K562 (cell line): ENCODE data around the gene YES1. TPM values are rescaled to one million over a fixed set of nuclear protein-coding genes. Genes with fewer than 3 reads are reported as not detected.
A peak's percentile ranks its signal among the peaks of the same experiment; 100 is the strongest.

Source experiments
- ATF7 ChIP-seq: fragments of 450-650 bp; IDR thresholded peaks from 2 replicates; pipeline ENCODE4 v1.7.1; 2014; ENCODE audit warnings: mild to moderate bottlenecking, moderate library complexity
- BCL6 ChIP-seq: fragments of 250-450 bp; sonication (Bioruptor Pico); IDR thresholded peaks from 2 replicates; pipeline ENCODE4 v1.4.0; 2020
- CREB1 ChIP-seq, 2 experiments: sonication (generic) in 1 of 2; formaldehyde crosslinking in 1 of 2; IDR thresholded peaks; 2 replicates each; pipeline versions ENCODE4 v1.6.1 to v1.8.0; 2012 to 2022; ENCODE audit warnings: inconsistent platforms in 1 of 2, mild to moderate bottlenecking in 1 of 2, missing genetic modification reagents in 1 of 2, moderate library complexity in 1 of 2
- HIVEP1 ChIP-seq: fragments of 250-450 bp; sonication (Bioruptor Pico); IDR thresholded peaks from 2 replicates; pipeline ENCODE4 v1.4.0; 2020; ENCODE audit warnings: mild to moderate bottlenecking
- PPARD ChIP-seq: fragments of 250-450 bp; sonication (Bioruptor Pico); IDR thresholded peaks from 2 replicates; pipeline ENCODE4 v1.8.0; 2022; ENCODE audit warnings: inconsistent platforms, mild to moderate bottlenecking, moderate library complexity
- RBBP5 ChIP-seq: fragments of 200-600 bp; sonication (generic); IDR thresholded peaks from 2 replicates; pipeline ENCODE4 v1.6.1; 2012; ENCODE audit warnings: borderline replicate concordance, mild to moderate bottlenecking, low read length, control low read depth, inconsistent platforms; ENCODE audit not compliant: insufficient read depth, poor library complexity, severe bottlenecking
- RBM25 ChIP-seq: fragments of 200-400 bp; formaldehyde crosslinking; IDR thresholded peaks from 2 replicates; pipeline ENCODE4 v1.6.1; 2018; ENCODE audit warnings: low read length, low read depth, moderate library complexity; ENCODE audit not compliant: severe bottlenecking
- RFX5 ChIP-seq: IDR thresholded peaks from 2 replicates; pipeline ENCODE4 v1.6.1; 2011; ENCODE audit warnings: low read depth, mild to moderate bottlenecking, improper control_type of control experiment, low read length
- SAP30 ChIP-seq: fragments of 200-600 bp; sonication (generic); IDR thresholded peaks from 2 replicates; pipeline ENCODE4 v1.6.1; 2012; ENCODE audit warnings: borderline replicate concordance, low read depth, mild to moderate bottlenecking, moderate library complexity, low read length, control low read depth, inconsistent platforms; ENCODE audit not compliant: insufficient read depth, poor library complexity, severe bottlenecking
- SMARCA4 ChIP-seq: fragments of 450-650 bp; IDR thresholded peaks from 2 replicates; pipeline ENCODE4 v1.6.1; 2016
- TAF15 ChIP-seq: fragments of 200-400 bp; formaldehyde crosslinking; IDR thresholded peaks from 2 replicates; pipeline ENCODE4 v1.6.1; 2017; ENCODE audit warnings: mild to moderate bottlenecking, low read depth, low read length, moderate library complexity
- TCFL5 ChIP-seq: fragments of 250-450 bp; sonication (Bioruptor Pico); conservative IDR thresholded peaks from 2 replicates; pipeline ENCODE4 v1.6.1; 2021; ENCODE audit warnings: mild to moderate bottlenecking, moderate library complexity, matching md5 sums
- ZNF695 ChIP-seq: fragments of 450-650 bp; formaldehyde crosslinking; IDR thresholded peaks from 2 replicates; pipeline ENCODE4 v1.4.0; 2020; ENCODE audit warnings: mild to moderate bottlenecking, moderate library complexity
- ZNF76 ChIP-seq: fragments of 250-450 bp; sonication (Bioruptor Pico); IDR thresholded peaks from 2 replicates; pipeline ENCODE4 v1.4.0; 2020; ENCODE audit warnings: mild to moderate bottlenecking, moderate library complexity, borderline replicate concordance
- polyA plus RNA-seq, 8 experiments: library from polyadenylated mRNA; depleted of rRNA in 4 of 8; stranded (reverse) in 5 of 8; unstranded in 3 of 8; fragments of >200 nt; fragmentation: Nextera tagmentation in 2 of 8; fragmentation: Illumina TruSeq in 1 of 8; extraction: Ambion mirVana in 2 of 8; extraction: Trizol in 1 of 8; gene quantifications; 2 replicates each; pipeline versions ENCODE4 v1.2.1 to v1.2.3, GENCODE V29; 2011 to 2014; ENCODE audit warnings: inconsistent platforms in 1 of 8, missing spikeins in 1 of 8
- total RNA-seq, 7 experiments: library from RNA; depleted of rRNA in 6 of 7; stranded (reverse); fragments of >200 nt in 6 of 7; fragmentation: Illumina TruSeq in 2 of 7; extraction: Trizol in 2 of 7; gene quantifications; 2 replicates each; pipeline versions ENCODE4 v1.2.1 to v1.2.3, GENCODE V29; 2011 to 2021; ENCODE audit warnings: low replicate concordance in 1 of 7
- TF ChIP-seq, protein P1 (sequence below), 2 experiments: fragments of 450-650 bp; conservative IDR thresholded peaks; 2 replicates each; pipeline ENCODE4 v1.6.1; 2017; ENCODE audit warnings: mild to moderate bottlenecking in 2 of 2, moderate library complexity in 2 of 2
- TF ChIP-seq, protein P2 (sequence below): fragments of 250-450 bp; sonication (Bioruptor Pico); IDR thresholded peaks from 2 replicates; pipeline ENCODE4 v1.5.0; 2021
- TF ChIP-seq, protein P3 (sequence below): fragments of 250-450 bp; sonication (Bioruptor Pico); IDR thresholded peaks from 2 replicates; pipeline ENCODE4 v1.8.0; 2021; ENCODE audit warnings: mild to moderate bottlenecking, moderate library complexity
- TF ChIP-seq, protein P4 (sequence below): IDR thresholded peaks from 2 replicates; pipeline ENCODE4 v1.6.1; 2014; ENCODE audit warnings: antibody characterized with exemption
- TF ChIP-seq, protein P5 (sequence below): fragments of 250-450 bp; sonication (Bioruptor Pico); IDR thresholded peaks from 2 replicates; pipeline ENCODE4 v1.4.0; 2020; ENCODE audit warnings: mild to moderate bottlenecking

YES1 gene
- total and polyA plus RNA-seq, 9 of the 15 experiments (the other 6 are each of a cell fraction or from before 2014, with no cell fraction given) = 37.2 to 115 (median 77.7) TPM

DNA sequence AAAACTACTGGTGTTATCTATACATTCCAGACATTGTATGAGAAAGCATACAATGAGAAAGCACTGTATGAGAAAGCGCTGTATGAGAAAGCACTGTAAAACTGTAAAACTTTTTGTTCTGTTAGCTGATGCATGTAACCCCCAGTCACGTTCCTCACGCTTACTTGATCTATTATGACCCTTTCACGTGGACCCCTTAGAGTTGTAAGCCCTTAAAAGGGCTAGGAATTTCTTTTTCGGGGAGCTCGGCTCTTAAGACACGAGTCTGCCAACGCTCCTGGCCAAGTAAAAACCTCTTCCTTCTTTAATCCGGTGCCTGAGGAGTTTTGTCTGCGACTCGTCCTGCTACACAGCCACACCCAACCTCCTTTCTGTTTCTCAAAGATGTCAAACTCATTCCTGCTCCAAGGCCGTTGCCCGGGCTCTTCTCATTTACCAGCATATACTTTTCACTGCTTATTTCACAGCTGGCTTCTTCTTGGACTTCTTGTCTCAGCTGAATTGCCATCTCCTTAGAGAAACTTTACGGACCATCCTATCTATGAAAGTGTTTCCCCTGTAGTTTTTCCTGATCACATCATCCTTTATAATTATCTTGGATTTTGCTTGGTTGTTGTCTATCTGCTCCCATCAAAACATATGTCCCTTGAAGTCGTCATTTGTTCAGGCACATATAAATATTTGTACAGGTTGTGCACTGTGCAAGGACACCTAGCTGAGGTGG, 29.8 kb upstream of the YES1 start (continued):
- TF ChIP-seq, protein P1, sequence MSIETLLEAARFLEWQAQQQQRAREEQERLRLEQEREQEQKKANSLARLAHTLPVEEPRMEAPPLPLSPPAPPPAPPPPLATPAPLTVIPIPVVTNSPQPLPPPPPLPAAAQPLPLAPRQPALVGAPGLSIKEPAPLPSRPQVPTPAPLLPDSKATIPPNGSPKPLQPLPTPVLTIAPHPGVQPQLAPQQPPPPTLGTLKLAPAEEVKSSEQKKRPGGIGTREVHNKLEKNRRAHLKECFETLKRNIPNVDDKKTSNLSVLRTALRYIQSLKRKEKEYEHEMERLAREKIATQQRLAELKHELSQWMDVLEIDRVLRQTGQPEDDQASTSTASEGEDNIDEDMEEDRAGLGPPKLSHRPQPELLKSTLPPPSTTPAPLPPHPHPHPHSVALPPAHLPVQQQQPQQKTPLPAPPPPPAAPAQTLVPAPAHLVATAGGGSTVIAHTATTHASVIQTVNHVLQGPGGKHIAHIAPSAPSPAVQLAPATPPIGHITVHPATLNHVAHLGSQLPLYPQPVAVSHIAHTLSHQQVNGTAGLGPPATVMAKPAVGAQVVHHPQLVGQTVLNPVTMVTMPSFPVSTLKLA (conservative IDR thresholded peaks at IDR 0.05) = peak in 1 of 2 experiments; percentile 29; a peak in 1 of 4 replicates
- 0 out of 2 replicates have a peak, but pooled peaks have one; percentile 11 for TF ChIP-seq ZNF76 (CRISPR knock-in tag)
- TF ChIP-seq, protein P2, sequence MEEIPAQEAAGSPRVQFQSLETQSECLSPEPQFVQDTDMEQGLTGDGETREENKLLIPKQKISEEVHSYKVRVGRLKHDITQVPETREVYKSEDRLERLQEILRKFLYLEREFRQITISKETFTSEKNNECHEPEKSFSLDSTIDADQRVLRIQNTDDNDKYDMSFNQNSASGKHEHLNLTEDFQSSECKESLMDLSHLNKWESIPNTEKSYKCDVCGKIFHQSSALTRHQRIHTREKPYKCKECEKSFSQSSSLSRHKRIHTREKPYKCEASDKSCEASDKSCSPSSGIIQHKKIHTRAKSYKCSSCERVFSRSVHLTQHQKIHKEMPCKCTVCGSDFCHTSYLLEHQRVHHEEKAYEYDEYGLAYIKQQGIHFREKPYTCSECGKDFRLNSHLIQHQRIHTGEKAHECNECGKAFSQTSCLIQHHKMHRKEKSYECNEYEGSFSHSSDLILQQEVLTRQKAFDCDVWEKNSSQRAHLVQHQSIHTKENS = no peak
- TF ChIP-seq RBBP5 = peak; percentile 89
- TF ChIP-seq SMARCA4 = peak; percentile 80
- no peak for TF ChIP-seq SAP30
- TF ChIP-seq BCL6 (CRISPR knock-in tag) = no peak
- TF ChIP-seq RFX5 = no peak
- TF ChIP-seq, protein P3, sequence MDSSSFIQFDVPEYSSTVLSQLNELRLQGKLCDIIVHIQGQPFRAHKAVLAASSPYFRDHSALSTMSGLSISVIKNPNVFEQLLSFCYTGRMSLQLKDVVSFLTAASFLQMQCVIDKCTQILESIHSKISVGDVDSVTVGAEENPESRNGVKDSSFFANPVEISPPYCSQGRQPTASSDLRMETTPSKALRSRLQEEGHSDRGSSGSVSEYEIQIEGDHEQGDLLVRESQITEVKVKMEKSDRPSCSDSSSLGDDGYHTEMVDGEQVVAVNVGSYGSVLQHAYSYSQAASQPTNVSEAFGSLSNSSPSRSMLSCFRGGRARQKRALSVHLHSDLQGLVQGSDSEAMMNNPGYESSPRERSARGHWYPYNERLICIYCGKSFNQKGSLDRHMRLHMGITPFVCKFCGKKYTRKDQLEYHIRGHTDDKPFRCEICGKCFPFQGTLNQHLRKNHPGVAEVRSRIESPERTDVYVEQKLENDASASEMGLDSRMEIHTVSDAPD (CRISPR knock-in tag) = no peak
- TF ChIP-seq RBM25 = no peak
- no peak for TF ChIP-seq PPARD (CRISPR knock-in tag)
- no peak for TF ChIP-seq TAF15
- TF ChIP-seq, protein P4, sequence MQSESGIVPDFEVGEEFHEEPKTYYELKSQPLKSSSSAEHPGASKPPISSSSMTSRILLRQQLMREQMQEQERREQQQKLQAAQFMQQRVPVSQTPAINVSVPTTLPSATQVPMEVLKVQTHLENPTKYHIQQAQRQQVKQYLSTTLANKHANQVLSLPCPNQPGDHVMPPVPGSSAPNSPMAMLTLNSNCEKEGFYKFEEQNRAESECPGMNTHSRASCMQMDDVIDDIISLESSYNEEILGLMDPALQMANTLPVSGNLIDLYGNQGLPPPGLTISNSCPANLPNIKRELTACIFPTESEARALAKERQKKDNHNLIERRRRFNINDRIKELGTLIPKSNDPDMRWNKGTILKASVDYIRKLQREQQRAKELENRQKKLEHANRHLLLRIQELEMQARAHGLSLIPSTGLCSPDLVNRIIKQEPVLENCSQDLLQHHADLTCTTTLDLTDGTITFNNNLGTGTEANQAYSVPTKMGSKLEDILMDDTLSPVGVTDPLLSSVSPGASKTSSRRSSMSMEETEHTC = no peak
- peak; percentile 34; the same call in 1 of the 2 replicates for TF ChIP-seq ATF7
- no peak for TF ChIP-seq CREB1 (IDR thresholded peaks at IDR 0.05)
- no peak for TF ChIP-seq CREB1 (CRISPR knock-in tag; IDR thresholded peaks at IDR 0.05)
- no peak for TF ChIP-seq HIVEP1 (CRISPR knock-in tag)
- no peak for TF ChIP-seq TCFL5 (CRISPR knock-in tag)
- no peak for TF ChIP-seq ZNF695 (CRISPR knock-in tag)
- TF ChIP-seq, protein P5, sequence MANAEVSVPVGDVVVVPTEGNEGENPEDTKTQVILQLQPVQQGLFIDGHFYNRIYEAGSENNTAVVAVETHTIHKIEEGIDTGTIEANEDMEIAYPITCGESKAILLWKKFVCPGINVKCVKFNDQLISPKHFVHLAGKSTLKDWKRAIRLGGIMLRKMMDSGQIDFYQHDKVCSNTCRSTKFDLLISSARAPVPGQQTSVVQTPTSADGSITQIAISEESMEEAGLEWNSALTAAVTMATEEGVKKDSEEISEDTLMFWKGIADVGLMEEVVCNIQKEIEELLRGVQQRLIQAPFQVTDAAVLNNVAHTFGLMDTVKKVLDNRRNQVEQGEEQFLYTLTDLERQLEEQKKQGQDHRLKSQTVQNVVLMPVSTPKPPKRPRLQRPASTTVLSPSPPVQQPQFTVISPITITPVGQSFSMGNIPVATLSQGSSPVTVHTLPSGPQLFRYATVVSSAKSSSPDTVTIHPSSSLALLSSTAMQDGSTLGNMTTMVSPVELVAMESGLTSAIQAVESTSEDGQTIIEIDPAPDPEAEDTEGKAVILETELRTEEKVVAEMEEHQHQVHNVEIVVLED (CRISPR knock-in tag) = no peak
